SH-SY5Y (cell line): ENCODE measurements around the gene RPS2.

Source experiments
- GATA2 ChIP-seq: IDR thresholded peaks from 2 replicates; pipeline ENCODE4 v1.6.1; 2011; ENCODE audit warnings: mild to moderate bottlenecking, low read depth, low read length
- GATA3 ChIP-seq: IDR thresholded peaks from 2 replicates; pipeline ENCODE4 v1.6.1; 2011; ENCODE audit warnings: low read depth, mild to moderate bottlenecking, low read length, moderate library complexity

GRCh38 chr16:1944612-1945199 lies 19.9 kb downstream of the RPS2 start:
- TF ChIP-seq GATA2 (no peak), GATA3 (no peak)
